GM21447 (cell line): ENCODE measurements around the gene C4B.
"Not testable (repeated sequence)": the region's sequence is repeated elsewhere in the genome, so short reads cannot be mapped to it uniquely, and the experiment has no call there.

Experiments used
- ATAC-seq: cut with Tn5 transposase; IDR thresholded peaks from one replicate; pipeline ENCODE4 v1.9.1; 2021; ENCODE audit not compliant: unreplicated experiment

C4B gene

GRCh38 chr6:31980998-31981397, 33.6 kb upstream of the C4B start:
- not testable (repeated sequence) for ATAC-seq

- not testable (repeated sequence) for ATAC-seq
These were observed 32.9 kb upstream of the C4B start, which contains the start of gene C4A for GRCh38 chr6:31981744-31982143. Gene C4A (plus strand): TSS chr6:31982057. CDS start chr6:31982108, 51 bp downstream.

GRCh38 chr6:31989363-31989762, 25.2 kb upstream of the C4B start:
- ATAC-seq: not testable (repeated sequence)

- not testable (repeated sequence) for ATAC-seq
These were observed 20.2 kb upstream of the C4B start for GRCh38 chr6:31994421-31994820.

GRCh38 chr6:31996385-31996784, 18.2 kb upstream of the C4B start:
- not testable (repeated sequence) for ATAC-seq

GRCh38 chr6:32002546-32003268, 11.9 kb upstream of the C4B start:
- ATAC-seq: not testable (repeated sequence)

- not testable (repeated sequence) for ATAC-seq
These were observed 11.3 kb upstream of the C4B start for GRCh38 chr6:32003301-32003700.

GRCh38 chr6:32004393-32004792, 10.2 kb upstream of the C4B start:
- not testable (repeated sequence) for ATAC-seq

- ATAC-seq: not testable (repeated sequence)
These were observed 9.6 kb upstream of the C4B start for GRCh38 chr6:32004864-32005537.

- ATAC-seq: not testable (repeated sequence)
These were observed 9.1 kb upstream of the C4B start for GRCh38 chr6:32005538-32005880.

- not testable (repeated sequence) for ATAC-seq
These were observed 8.5 kb upstream of the C4B start for GRCh38 chr6:32005991-32006529.

GRCh38 chr6:32007086-32007485, 7.5 kb upstream of the C4B start:
- not testable (repeated sequence) for ATAC-seq

GRCh38 chr6:32008037-32008436, 6.6 kb upstream of the C4B start:
- ATAC-seq: not testable (repeated sequence)

- not testable (repeated sequence) for ATAC-seq
These were observed 6.0 kb upstream of the C4B start for GRCh38 chr6:32008616-32009015.

GRCh38 chr6:32009537-32009936, 5.1 kb upstream of the C4B start:
- ATAC-seq: not testable (repeated sequence)

GRCh38 chr6:32010856-32011530, 3.6 kb upstream of the C4B start:
- ATAC-seq: not testable (repeated sequence)

- not testable (repeated sequence) for ATAC-seq
These were observed 1.5 kb upstream of the C4B start for GRCh38 chr6:32012941-32013617.

GRCh38 chr6:32013738-32014137, 857 bp upstream of the C4B start:
- ATAC-seq: not testable (repeated sequence)

GRCh38 chr6:32022100-32022499, 7.5 kb downstream of the C4B start:
- not testable (repeated sequence) for ATAC-seq

- ATAC-seq: not testable (repeated sequence)
These were observed 14.0 kb downstream of the C4B start for GRCh38 chr6:32028631-32029030.

- ATAC-seq: not testable (repeated sequence)
These were observed 15.0 kb downstream of the C4B start for GRCh38 chr6:32029553-32029952.
